ENCODE measurements around the gene BNIP5.

The BNIP5 gene

GRCh38 chr6:36330366-36330765 lies 6.3 kb downstream of the BNIP5 start:
- no peak overlapping the region for H3K4me3 ChIP-seq (ENCODE audit: low read depth, low read length)
- TF ChIP-seq CTCF (IDR thresholded peaks at IDR 0.05; ENCODE audit: low read depth, low read length, missing control alignments), result no peak
- in situ Hi-C loops (cut with HindIII; ENCODE audit: low sequenced_read_pairs), result no loop called here
- no peak for DNase-seq (ENCODE audit: low read depth)

- in situ Hi-C loops (cut with HindIII; ENCODE audit: low sequenced_read_pairs), result no loop called here
- H3K4me3 ChIP-seq (ENCODE audit: low read depth, low read length), result no peak overlapping the region
- DNase-seq (ENCODE audit: low read depth), result no peak
- no peak for TF ChIP-seq CTCF (IDR thresholded peaks at IDR 0.05; ENCODE audit: low read depth, low read length, missing control alignments)
Measured at GRCh38 chr6:36329798-36330291, 6.8 kb downstream of the BNIP5 start.

DNA sequence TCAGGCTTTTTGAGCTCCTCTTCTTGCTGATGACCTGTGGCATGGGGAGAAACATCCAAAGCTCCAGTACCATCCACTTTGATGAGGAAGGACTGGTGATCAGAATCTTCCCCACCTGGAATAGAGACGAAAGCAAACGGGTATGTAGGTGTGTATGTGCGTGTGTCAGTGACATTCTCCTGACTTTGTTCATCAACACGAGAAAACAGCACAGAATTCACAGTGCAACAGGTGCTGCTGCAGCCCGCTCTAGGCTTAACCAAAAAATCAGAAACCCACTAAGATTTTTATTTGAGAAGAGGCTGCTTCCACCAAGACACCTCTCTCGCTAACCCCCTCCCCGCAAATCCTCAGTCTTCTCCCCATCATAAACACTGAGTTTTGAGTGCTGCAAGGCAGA lies 8.1 kb downstream of the BNIP5 start:
- TF ChIP-seq CTCF (IDR thresholded peaks at IDR 0.05; ENCODE audit: low read depth, low read length, missing control alignments), result no peak
- in situ Hi-C loops (cut with HindIII; ENCODE audit: low sequenced_read_pairs), result no loop called here
- no peak for DNase-seq (ENCODE audit: low read depth)
- no peak overlapping the region for H3K4me3 ChIP-seq (ENCODE audit: low read depth, low read length)

DNA sequence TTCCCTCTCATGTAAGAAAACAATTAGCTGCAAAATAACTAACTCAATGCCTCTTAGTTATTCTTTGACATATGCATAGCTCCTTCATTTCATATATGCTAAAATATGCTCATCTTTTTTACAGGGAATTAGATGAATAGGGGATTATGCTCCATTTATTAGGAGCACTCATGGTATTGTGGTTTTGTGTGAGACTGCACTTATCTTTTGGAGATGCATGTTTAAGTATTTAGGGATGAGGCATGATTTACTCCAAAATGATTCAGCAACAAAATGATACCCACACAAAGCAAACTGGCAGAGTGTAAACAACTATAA lies 8.8 kb downstream of the BNIP5 start:
- H3K4me3 ChIP-seq (ENCODE audit: low read depth, low read length), result no peak overlapping the region
- TF ChIP-seq CTCF (IDR thresholded peaks at IDR 0.05; ENCODE audit: low read depth, low read length, missing control alignments), result no peak
- DNase-seq (ENCODE audit: low read depth), result no peak
- in situ Hi-C loops (cut with HindIII; ENCODE audit: low sequenced_read_pairs), result no loop called here

DNA sequence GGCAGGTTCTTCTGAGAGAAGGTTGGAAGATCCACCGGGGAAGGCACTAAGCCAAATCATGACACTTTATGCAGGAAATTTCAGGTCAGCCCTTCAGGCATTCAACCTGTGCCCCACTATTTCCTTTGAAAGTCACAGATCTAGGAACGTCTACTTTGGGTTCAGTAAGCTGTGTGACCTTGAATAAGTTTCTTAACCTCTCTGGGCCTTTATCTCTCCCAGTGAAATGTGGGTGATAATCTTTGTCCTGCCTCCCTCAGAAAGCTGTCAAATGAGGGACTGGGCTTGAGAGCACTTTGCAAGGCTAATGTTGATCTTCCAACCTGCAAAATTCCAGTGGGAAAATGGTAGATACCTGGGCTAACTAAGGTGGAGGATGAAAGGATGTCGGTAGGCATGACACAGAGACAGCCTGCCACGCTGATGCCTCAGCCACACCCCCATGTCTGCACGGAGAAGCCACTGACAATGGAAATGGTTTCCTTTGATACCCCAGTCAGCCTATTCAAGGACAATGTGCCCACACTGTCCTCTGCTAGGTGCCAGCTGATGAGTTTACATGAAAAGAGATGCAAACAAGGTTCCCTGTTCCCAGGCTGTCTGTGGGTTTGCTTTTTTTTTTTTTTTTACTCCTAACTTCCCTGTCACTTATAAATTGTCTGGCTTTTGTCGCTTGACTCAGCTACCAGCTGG lies 9.3 kb downstream of the BNIP5 start:
- no peak for DNase-seq (ENCODE audit: low read depth)
- in situ Hi-C loops (cut with HindIII; ENCODE audit: low sequenced_read_pairs), result no loop called here
- H3K4me3 ChIP-seq (ENCODE audit: low read depth, low read length), result no peak overlapping the region
- no peak for TF ChIP-seq CTCF (IDR thresholded peaks at IDR 0.05; ENCODE audit: low read depth, low read length, missing control alignments)

- no peak for TF ChIP-seq CTCF (IDR thresholded peaks at IDR 0.05; ENCODE audit: low read depth, low read length, missing control alignments)
- H3K4me3 ChIP-seq (ENCODE audit: low read depth, low read length), result no peak overlapping the region
- in situ Hi-C loops (cut with HindIII; ENCODE audit: low sequenced_read_pairs), result no loop called here
- no peak for DNase-seq (ENCODE audit: low read depth)
Measured at GRCh38 chr6:36326356-36326995, 10.2 kb downstream of the BNIP5 start.

All from astrocyte of the cerebellum (primary cell).